Brain microvascular endothelial cell (primary cell): ENCODE data around the gene INPP4B.

Experiments
- DNase-seq: peaks from one replicate; pipeline ENCODE4 v3.0.0-alpha.2; 2020
- H3K27ac ChIP-seq: fragments of 250-450 bp; sonication (Bioruptor Pico); 2 replicates; pipeline ENCODE4 v1.5.1; 2020; ENCODE audit warnings: mild to moderate bottlenecking, moderate library complexity
- H3K27me3 ChIP-seq: fragments of 250-450 bp; sonication (Bioruptor Pico); replicated peaks from 2 replicates; pipeline ENCODE4 v1.5.1; 2020; ENCODE audit warnings: mild to moderate bottlenecking
- H3K36me3 ChIP-seq: fragments of 250-450 bp; sonication (Bioruptor Pico); replicated peaks from 2 replicates; pipeline ENCODE4 v1.5.1; 2020; ENCODE audit warnings: mild to moderate bottlenecking
- H3K4me3 ChIP-seq: 2 replicates; pipeline ENCODE4 v1.5.1; 2011; ENCODE audit warnings: low read depth, mild to moderate bottlenecking, control low read depth, low read length, moderate library complexity
- CTCF ChIP-seq: IDR thresholded peaks from 2 replicates; pipeline ENCODE4 v1.5.1; 2011; ENCODE audit warnings: low read depth, mild to moderate bottlenecking, moderate library complexity, low read length, control low read depth, inconsistent platforms; ENCODE audit errors: missing control alignments
- in situ Hi-C: cut with HindIII; loops from 2 replicates; pipeline ENCODE4 v1.10.0; 2017; ENCODE audit warnings: low sequenced_read_pairs, low pct_ligation_motif_present

Gene INPP4B

GRCh38 chr4:142416121-142416520 is 430.0 kb downstream of the INPP4B start:
- H3K27ac ChIP-seq = peak overlapping the region; percentile 75

DNA sequence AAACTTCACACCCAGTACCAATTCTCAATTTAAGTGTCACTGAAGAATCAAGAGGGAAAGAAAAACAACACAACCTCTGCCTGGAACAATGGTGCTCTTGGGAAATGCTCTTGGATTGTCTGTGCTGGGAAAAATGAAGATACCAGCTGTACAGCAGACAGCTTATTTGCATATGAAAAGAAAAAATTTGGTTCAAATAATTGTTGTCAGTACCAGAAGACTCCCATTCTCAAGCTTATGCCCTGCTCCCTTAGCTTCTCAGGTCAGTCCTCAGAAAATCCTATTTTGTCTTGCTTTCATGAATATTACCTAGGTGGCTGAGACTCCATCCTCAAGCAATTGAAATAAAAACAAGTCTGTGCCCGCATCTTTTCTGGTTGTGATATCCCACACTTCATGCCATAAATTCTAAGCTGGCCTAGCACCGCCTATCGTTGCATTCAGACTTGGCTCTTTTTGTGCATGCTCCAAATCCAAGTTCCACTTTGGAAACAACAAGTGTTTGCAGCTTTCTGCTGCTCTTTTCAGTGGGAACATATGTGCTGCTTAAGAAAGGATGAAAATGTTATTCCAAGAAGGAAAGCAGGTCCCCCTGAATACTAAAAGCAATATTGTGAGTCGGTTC is 431.6 kb downstream of the INPP4B start:
- Histone ChIP-seq H3K36me3 (no peaks in the 10 kb centered on the region), H3K4me3 (no peak overlapping the region), H3K27me3 (no peaks in the 10 kb centered on the region), H3K27ac (no peak overlapping the region)
- no peak for DNase-seq
- no peak for TF ChIP-seq CTCF
- in situ Hi-C loops = no loop called here

More at GRCh38 chr4:142416121-142416520, 430.0 kb downstream of the INPP4B start:
- TF ChIP-seq CTCF = no peak
- H3K36me3 ChIP-seq = no peaks in the 10 kb centered on the region
- no peak overlapping the region for H3K4me3 ChIP-seq
- in situ Hi-C loops = no loop called here
- H3K27me3 ChIP-seq = no peaks in the 10 kb centered on the region
- peak; percentile 48 for DNase-seq

GRCh38 chr4:142413485-142413884 is 432.6 kb downstream of the INPP4B start:
- DNase-seq = no peak
- Histone ChIP-seq H3K36me3 (no peaks in the 10 kb centered on the region), H3K4me3 (no peak overlapping the region), H3K27ac (no peak overlapping the region), H3K27me3 (no peaks in the 10 kb centered on the region)
- no peak for TF ChIP-seq CTCF
- in situ Hi-C loops = no loop called here

DNA sequence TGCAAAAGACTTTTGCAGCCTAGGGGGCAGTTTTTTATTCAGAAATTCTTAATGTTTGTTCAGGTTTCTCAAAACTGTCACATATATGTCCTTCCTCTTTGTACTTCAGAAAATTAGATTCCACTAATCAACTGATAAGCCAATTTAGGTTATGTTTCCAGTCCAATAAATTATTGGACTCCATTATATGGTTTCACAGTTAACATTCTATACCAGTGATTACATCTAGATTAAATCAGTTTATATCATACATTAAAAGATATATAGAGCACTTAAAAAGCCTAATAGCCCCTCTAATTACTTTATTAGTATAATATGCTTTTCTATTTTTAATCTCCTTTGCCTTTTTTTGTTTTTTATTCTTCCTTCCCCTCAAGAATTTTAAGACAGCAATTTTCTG is 434.1 kb downstream of the INPP4B start:
- in situ Hi-C loops = no loop called here
- Histone ChIP-seq H3K4me3 (no peak overlapping the region), H3K27ac (no peak overlapping the region), H3K36me3 (no peaks in the 10 kb centered on the region), H3K27me3 (no peaks in the 10 kb centered on the region)
- TF ChIP-seq CTCF = no peak
- no peak for DNase-seq

- Histone ChIP-seq H3K27me3 (no peaks in the 10 kb centered on the region), H3K36me3 (no peaks in the 10 kb centered on the region), H3K27ac (peak overlapping the region; percentile 75), H3K4me3 (no peak overlapping the region)
- in situ Hi-C loops = no loop called here
- DNase-seq = peak; percentile 51
- no peak for TF ChIP-seq CTCF
Measured at GRCh38 chr4:142408003-142408441, 438.1 kb downstream of the INPP4B start.

- no peak overlapping the region for H3K4me3 ChIP-seq
- DNase-seq = no peak
- in situ Hi-C loops = no loop called here
- H3K27ac ChIP-seq = peak overlapping the region; percentile 75
- no peaks in the 10 kb centered on the region for H3K36me3 ChIP-seq
- no peaks in the 10 kb centered on the region for H3K27me3 ChIP-seq
- no peak for TF ChIP-seq CTCF
Measured at GRCh38 chr4:142407596-142407995, 438.5 kb downstream of the INPP4B start.
